Stimulated activated CD4-positive, alpha-beta T cell treated with anti-CD3 and anti-CD28 coated beads, Interleukin-15, amount 100 ng/mL, for 24 hours (primary cell): Measurements from ENCODE around the gene FCN1.
"Not testable (repeated sequence)": the region's sequence is repeated elsewhere in the genome, so short reads cannot be mapped to it uniquely, and the experiment has no call there.

Source experiments
- DNase-seq: peaks from one replicate; pipeline ENCODE4 v3.0.0-alpha.2; 2020

Gene FCN1

DNA sequence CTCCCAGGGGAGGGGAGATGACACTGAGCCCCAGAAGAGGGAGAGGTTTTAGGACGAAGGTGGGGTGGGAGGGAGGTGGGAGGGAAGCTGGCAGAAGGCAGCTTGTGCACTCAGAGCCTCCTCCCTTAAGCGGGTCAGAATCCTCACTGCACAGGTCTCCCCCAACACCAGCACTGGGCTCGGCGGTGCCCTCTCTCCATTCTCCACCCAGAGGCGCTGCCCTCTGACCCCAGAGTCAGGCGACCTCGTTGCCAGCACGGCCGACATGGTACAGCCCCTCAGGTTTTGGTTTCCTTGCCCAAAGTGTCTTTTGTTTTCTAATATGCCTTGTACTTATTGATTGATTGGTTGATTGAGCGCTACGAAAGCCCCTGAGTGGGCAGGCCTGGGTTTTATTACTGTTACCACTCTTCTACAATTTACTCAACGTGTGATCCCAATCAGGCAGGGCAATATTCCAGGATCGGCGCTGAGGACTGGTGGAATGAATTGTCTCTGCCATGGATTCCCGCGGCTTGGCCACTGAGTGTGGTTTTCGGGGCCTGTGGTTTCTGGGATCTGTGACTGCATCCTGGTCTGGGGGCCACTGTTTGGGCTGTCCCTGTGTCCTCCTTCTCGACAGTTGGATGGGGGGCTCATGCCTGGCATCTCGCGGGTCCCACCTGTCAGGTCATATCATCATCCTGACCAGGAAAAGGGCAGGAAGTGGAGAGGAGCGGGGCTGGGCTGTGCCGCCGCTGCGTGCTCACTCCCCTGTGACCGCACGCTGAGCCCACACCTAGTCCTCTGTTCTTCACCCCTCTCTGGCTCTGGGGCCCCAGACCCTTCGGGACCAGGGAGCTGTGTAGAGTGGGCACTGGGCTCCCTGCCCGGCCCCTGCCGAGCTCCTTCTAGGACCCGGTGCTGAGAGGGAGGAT, 46.7 kb downstream of the FCN1 start:
- no peak for DNase-seq

DNA sequence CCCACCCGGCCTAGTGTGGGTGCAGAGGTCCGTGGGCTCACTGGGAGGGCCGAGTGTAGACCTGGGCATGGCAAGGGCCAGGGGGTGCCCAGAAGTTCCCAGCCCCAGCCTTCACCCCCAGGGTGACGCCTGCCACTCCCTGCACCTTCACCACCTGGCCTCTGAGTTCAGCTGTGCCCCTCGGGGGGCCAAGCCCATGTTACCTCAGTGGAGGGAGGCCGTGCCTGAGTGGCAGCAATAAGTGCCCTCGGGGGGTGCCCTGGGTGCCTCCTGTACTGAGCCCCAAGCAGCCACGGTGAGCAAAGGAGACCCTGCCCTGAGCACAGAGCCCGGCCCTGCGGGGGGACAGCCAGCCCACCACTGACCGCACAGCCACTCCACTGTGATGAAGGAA, 47.4 kb downstream of the FCN1 start:
- no peak for DNase-seq

DNA sequence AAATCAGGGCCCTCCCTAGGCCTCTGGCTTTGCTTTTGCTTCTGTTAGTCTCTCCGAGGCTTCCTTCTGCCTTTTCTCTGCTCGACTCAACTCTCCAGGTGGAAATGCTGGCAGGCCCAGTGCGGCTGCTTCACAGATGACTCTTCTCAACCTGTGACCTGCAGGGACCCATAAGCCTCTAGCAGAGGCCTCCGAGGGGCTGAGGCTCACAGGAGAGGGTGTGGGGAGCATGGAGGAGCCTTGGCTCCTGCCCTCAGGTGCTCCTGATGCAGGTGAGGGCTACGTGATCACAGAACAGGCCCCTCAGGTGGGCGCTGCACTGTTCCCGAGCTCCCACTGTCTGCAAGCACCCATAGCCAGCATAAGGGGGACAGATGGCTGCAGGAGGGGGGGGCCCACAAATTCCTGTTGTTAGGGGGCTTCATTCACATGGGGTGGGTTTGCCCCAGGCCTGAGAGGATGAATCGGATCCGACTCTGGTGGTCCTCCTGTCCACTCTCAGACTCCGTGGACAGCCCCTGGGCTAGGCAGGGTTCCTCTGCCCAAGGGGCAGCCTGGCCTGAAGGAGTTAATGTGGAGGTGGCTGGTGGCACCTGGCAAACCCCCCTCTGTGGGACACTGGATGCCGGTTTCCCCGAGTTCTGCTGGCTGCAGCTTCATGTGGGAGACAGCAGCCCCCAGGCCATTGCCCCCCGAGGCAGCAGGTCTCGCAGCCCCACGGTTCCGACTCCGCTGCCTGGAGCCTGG, 48.0 kb downstream of the FCN1 start:
- DNase-seq = no peak

DNA sequence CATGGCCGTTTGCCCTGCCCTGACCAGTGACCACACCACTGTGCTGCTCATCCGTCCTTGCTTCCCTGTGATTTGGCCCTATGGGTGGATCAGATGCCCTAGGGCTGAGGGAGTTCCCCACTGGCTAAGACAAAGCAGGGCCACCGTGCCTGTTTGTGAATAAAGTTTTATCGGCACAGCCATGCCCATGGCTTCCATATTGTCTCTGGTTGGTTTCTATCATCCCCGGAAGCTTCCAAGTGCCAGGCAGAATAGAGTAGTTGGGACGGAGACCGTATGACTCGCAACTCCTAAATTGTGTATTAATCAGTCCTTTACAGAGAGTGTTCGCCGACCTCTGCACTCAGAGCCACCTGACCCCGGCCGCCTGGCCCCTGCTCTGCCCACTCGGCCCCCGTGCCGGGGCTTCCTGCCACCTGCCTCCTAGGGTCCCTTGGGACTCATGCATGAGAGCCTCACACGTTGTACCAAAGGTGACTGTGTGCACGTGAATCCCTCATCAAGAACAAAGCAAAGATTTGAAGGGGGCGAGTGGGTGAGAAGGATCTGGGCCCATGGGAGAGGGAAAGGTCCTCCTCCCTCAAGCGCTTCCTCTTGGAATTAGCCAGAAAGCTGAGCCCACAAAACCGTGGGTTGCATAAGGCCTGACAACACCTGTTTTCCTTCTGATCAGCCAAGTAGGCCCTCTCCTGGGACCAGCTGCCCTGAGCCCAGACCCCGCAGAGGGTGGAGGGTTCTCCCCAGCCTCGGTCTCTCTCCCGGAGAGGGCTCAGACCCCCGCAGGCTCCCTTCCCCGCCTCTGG, 48.8 kb downstream of the FCN1 start:
- no peak for DNase-seq

DNA sequence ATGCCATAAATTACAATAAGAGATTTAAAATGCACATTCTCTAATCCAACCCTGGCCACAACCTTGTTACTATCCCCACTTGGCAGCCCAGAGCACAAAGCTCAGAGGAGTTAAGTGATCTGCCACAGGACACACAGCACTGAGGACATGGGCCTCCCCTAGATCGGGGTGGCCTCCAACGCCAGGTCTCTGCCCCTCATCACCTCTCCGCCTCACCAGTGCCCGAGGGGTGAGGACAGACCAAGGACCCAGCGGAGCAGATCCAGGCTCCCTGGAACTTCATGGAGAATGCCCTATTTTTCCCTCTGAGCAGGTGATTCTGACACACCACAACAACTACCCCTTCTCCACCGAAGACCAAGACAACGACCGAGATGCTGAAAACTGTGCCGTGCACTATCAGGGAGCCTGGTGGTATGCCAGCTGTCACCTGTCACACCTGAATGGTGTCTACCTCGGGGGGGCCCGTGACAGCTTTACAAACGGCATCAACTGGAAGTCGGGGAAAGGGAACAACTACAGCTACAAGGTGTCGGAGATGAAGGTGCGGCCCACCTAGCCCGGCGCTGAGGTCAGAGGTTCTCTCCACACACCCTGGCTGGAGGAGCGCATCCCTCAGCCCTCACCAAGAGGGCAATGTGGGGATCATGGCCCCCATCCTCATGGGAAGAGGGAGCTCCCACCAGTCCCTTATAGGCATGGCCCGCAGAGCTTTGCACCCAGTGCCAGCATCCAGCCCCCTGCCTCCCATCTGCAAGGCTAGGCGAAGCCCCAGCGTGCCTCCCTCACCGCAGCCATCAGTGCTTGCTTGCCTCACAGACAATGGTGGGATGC, 49.6 kb downstream of the FCN1 start:
- no peak for DNase-seq

DNA sequence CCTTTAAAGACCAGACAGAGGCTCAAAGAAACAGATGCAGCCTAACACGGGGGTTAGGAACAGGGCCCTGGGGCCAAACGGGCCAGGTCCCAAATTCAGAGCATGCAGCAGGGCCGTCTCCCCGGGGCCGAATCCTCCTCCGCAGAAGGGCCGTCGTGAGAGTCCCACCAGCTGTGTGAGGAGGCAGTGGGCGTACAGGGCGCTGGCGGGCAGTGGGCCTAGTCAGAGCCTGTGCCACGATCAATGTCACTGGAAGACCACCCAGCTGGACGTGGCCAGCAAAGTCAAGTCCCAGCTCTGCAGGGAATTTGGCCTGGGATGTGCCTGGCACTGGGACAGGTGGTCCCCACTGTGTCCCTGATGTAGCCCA, 52.9 kb downstream of the FCN1 start:
- DNase-seq = no peak

DNA sequence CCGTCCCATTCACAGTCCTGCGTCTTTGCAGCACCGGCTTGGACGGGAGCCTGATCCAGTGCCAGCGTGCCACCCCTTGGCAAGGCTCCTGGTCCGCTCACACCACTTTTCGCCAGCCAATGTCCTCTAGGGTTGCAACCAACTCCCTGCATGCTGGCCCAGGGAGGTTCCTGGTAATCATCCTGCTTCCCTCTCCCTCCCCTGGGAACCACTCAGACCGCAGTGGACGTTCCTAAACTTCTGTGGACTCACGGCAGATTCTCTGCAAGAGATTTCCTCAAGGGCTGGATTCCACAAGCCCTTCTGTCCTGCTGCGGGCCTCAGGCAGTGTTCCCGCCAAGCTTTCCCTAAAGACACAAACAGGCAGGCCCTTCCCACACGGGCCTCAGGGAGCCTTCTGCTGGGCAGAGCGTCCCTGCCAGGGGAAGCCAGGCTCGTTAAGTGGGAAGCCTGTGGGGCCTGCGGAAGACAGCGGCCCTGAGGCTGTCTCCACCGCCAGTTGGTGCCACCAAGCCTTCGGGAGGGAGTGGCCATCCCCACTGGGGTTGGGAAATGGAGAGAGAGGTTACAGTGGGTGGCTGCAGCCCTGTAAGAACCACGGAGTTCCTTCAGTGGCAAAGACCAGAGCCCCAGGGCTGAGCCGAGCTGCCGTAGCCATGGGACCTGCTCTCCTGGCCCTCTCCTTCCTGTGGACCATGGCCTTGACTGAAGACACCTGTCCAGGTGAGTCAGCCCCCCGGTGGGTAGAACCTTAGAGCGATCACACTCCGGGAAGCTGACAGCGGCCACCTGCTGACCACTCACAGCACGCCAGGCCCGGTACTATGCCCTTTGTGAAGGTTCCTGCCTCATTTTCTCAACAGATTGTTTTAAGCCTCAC, 53.5 kb downstream of the FCN1 start:
- DNase-seq = no peak

DNA sequence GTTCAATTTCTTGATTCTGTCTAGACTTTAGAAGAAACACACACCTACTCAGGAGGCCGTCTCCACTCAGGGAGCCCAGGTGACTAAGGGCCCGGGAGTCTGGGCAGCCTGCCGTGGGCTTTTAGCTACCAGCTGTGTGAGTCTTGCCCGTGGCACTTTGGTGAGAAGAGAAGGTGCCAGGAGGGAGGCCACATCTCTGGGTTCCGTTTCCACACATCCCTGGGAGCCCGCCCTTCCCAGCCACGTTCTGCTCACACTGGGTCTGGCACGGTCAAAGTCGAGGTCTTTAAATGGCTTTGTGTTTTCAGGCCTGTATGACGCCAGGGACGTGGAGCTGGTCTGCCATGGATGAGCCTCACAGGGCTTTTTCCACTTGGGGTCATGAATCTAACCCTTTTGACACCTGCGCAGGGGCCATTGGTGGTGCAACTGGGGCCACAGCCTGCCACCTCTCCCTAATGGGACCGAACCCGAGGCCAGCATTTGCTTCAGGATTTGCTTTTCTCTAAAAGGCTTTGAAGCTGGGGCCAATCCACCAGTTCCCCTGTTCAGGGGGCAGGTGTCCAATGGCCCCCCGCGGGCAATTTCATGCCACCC, 54.3 kb downstream of the FCN1 start:
- DNase-seq = no peak

DNA sequence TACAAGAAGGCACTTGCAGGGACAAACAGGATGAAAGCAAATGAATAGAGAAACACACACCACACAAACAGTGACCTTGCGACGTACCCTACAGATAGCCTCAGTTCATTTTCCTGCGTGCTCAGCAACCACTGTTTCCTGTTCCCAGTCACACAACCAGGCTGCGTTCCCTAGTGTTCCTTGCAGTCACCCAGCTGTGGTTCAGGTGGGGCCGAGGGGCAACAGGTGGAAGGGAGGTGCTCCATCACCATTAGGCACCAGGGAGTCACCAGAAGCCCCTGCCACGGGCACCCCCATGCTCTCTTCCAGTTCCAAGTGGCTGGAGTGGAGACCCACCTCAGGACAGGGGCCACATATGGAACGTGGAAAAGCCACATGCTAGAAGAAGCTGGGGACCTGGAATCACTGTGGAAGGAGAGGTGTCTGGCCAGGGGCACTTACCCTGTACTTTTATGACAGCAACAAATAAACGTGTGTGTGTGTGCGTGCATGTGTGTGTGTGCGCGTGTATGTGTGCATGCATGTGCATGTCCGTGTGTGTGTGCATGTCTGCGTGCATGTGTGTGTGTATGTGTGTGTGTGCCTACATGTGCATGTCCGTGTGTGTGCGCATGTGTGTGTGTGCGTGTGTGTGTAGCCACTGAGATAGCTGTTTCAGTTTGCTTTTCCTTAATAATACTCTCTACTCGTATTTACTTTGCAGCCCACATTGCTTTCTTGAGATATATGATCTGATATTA, 55.9 kb downstream of the FCN1 start:
- no peak for DNase-seq

DNA sequence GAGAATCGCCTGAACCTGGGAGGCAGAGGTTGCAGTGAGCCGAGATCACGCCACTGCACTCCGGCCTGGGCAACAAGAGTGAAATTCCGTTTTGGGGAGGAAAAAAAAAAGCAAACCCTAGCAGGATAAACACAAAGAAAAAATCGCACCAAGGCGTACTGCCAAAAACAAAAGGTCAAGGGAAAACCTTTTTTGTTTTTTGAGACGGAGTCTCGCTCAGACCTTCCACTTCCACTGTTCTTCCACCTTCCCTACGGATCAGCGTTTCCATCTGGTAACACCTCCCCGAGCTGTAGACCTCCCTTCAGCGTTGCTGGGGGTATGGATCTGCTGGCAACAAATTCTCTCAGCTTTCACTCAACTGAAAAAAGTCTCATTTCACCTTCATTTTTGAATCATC, 57.2 kb downstream of the FCN1 start:
- no peak for DNase-seq

DNA sequence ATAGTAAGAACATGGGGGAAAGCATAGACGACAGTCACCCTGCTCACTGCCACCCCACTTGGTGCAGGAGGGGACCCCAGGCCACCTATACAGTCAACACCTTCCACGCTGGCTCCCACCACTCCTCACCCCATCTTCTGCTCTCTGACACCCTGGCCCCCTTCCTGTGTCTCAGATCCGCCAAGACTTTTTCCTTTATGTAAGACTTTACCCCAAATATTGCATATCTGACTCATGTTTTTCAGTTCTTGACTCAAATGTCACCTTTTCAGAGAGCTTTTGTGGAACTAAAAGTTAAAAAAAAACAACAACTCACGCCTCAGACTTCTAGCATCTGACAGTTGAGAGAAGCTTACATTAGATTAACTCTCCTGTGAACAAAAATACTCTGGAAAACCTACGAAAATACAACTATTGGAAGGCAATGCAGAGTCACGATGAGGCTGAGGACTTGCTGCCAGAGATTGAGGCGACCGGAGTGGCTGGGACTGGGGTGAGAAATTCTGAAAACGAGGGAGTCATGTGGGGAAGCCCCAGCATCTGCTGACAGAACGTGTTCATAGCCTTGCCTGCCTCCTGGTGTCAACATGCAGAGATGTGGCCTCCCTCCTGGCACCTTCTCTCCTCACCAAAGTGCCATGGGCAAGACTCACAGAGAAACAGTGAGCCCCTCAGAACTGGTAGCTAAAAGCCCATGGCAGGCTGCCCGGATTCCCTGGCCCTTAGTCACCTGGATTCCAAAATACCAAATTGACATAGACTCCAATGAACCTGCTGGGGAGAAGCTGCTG, 59.5 kb downstream of the FCN1 start:
- peak; percentile 70 for DNase-seq

DNA sequence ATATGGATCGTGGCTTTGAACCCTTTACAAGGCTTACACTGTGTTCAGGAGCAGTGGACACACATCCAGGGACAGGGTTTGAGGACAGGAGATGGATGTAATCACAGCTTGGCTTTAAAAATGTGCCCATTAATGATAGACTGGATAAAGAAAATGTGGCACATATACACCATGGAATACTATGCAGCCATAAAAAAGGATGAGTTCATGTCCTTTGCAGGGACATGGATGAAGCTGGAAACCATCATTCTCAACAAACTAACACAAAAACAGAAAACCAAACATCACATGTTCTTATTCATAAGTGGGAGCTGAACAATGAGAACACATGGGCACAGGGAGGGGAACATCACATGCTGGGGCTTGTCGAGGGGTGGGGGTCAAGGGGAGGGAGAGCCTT, 60.3 kb downstream of the FCN1 start:
- not testable (repeated sequence) for DNase-seq

DNA sequence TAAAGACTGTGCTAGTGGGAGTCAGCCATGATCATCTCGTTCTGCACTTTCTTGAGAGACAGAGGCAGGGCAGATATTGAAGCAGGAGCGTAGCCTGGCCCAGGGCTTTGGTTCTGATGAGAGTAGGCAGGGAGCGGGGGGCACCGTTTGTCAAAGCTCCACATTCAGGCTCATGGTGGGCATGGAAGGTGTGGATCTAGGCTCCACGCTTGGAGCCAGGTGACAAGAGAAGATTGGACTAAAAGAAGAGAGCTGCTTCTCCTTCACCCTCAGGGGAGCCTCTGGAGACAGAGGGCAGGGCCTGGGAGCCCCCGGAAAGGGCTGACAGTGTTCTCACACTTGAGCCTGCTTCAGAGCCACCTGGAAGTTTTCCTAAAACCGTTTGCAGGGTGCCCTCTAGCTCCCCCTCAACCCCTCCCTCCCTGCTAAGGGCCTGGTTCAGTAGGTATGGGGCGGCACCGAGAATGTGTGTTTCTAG, 61.8 kb downstream of the FCN1 start:
- no peak for DNase-seq
